ENCODE measurements around the gene DLK1.

The DLK1 gene

GRCh38 chr14:100733152-100733850, 6.6 kb downstream of the DLK1 start:
- DNase-seq (ENCODE audit: low spot score) = no peak

- no peak for DNase-seq (ENCODE audit: low spot score)
Measured at GRCh38 chr14:100734031-100734990, 7.6 kb downstream of the DLK1 start.

- DNase-seq (ENCODE audit: low spot score) = no peak
Measured at GRCh38 chr14:100735271-100735670, 8.6 kb downstream of the DLK1 start.

- DNase-seq (ENCODE audit: low spot score) = no peak
Measured at GRCh38 chr14:100736269-100737180, 9.8 kb downstream of the DLK1 start.

- DNase-seq (ENCODE audit: low spot score) = no peak
Measured at GRCh38 chr14:100737526-100737925, 10.8 kb downstream of the DLK1 start.

- DNase-seq (ENCODE audit: low spot score) = no peak
Measured at GRCh38 chr14:100738269-100738691, 11.6 kb downstream of the DLK1 start.

- no peak for DNase-seq (ENCODE audit: low spot score)
Measured at GRCh38 chr14:100738704-100739131, 12.0 kb downstream of the DLK1 start.

- DNase-seq (ENCODE audit: low spot score) = no peak
Measured at GRCh38 chr14:100739306-100739705, 12.6 kb downstream of the DLK1 start.

- no peak for DNase-seq (ENCODE audit: low spot score)
Measured at GRCh38 chr14:100740196-100740825, 13.6 kb downstream of the DLK1 start.

- DNase-seq (ENCODE audit: low spot score) = no peak
Measured at GRCh38 chr14:100740929-100741328, 14.2 kb downstream of the DLK1 start.

- no peak for DNase-seq (ENCODE audit: low spot score)
Measured at GRCh38 chr14:100741966-100742365, 15.3 kb downstream of the DLK1 start.

- DNase-seq (ENCODE audit: low spot score) = no peak
Measured at GRCh38 chr14:100746326-100746725, 19.6 kb downstream of the DLK1 start.

- DNase-seq (ENCODE audit: low spot score) = no peak
Measured at GRCh38 chr14:100747021-100747586, 20.4 kb downstream of the DLK1 start.

GRCh38 chr14:100747736-100748135, 21.0 kb downstream of the DLK1 start:
- DNase-seq (ENCODE audit: low spot score) = no peak

GRCh38 chr14:100748403-100748802, 21.7 kb downstream of the DLK1 start:
- no peak for DNase-seq (ENCODE audit: low spot score)

- no peak for DNase-seq (ENCODE audit: low spot score)
Measured at GRCh38 chr14:100748944-100749343, 22.3 kb downstream of the DLK1 start.

- no peak for DNase-seq (ENCODE audit: low spot score)
Measured at GRCh38 chr14:100749967-100750597, 23.4 kb downstream of the DLK1 start.

- DNase-seq (ENCODE audit: low spot score) = no peak
Measured at GRCh38 chr14:100750762-100751699, 24.3 kb downstream of the DLK1 start.

GRCh38 chr14:100754020-100754419, 27.3 kb downstream of the DLK1 start:
- DNase-seq (ENCODE audit: low spot score) = no peak

- DNase-seq (ENCODE audit: low spot score) = no peak
Measured at GRCh38 chr14:100755649-100756048, 29.0 kb downstream of the DLK1 start.

Data from hematopoietic multipotent progenitor cell treated with erythropoietin and hydrocortisone succinate and interleukin-3 and kit ligand, for 15 days (in vitro differentiated cells).